Measurements from ENCODE around the gene TCF7L1.

Gene TCF7L1

GRCh38 chr2:85356186-85356585 lies 223.0 kb downstream of the TCF7L1 start:
- Histone ChIP-seq H3K9ac (ENCODE audit: low read depth, low read length, poor library complexity, severe bottlenecking) (peak overlapping the region; percentile 84), H2AFZ (ENCODE audit: low read length) (no peak overlapping the region), H3K9me2 (replicated peaks; ENCODE audit: low read depth, low read length) (no peaks in the 10 kb centered on the region), H3K27me3 (ENCODE audit: insufficient read depth, low read length, poor library complexity, severe bottlenecking) (no peaks in the 10 kb centered on the region), H3K4me3 (ENCODE audit: low read length, poor library complexity, severe bottlenecking) (peak overlapping the region; percentile 85), H3K4me1 (ENCODE audit: insufficient read depth, low read length, poor library complexity, severe bottlenecking) (peaks cover 32% of the 10 kb centered on the region), H3K4me2 (ENCODE audit: low read depth, low read length, poor library complexity, severe bottlenecking) (peak overlapping the region; percentile 97), H4K20me1 (ENCODE audit: insufficient read depth, low read length, poor library complexity, severe bottlenecking) (no peaks in the 10 kb centered on the region), H3K36me3 (ENCODE audit: insufficient read depth, low read length) (no peaks in the 10 kb centered on the region), H3K79me2 (ENCODE audit: insufficient read depth, low read length) (peaks cover 24% of the 10 kb centered on the region), H3K9me3 (ENCODE audit: insufficient read depth, low read depth, low read length) (no peaks in the 10 kb centered on the region), H3F3A (ENCODE audit: low read depth) (no peaks in the 10 kb centered on the region)
- TF ChIP-seq CTCF (conservative IDR thresholded peaks at IDR 0.05; ENCODE audit: low read length) (no peak), EZH2phosphoT487 (IDR thresholded peaks at IDR 0.05; ENCODE audit: borderline replicate concordance) (no peak)

GRCh38 chr2:85357736-85358135 lies 224.5 kb downstream of the TCF7L1 start:
- Histone ChIP-seq H2AFZ (ENCODE audit: low read length) (no peak overlapping the region), H3K27me3 (ENCODE audit: insufficient read depth, low read length, poor library complexity, severe bottlenecking) (no peaks in the 10 kb centered on the region), H3K4me2 (ENCODE audit: low read depth, low read length, poor library complexity, severe bottlenecking) (peak overlapping the region; percentile 55), H3K4me1 (ENCODE audit: insufficient read depth, low read length, poor library complexity, severe bottlenecking) (peaks cover 32% of the 10 kb centered on the region), H3F3A (ENCODE audit: low read depth) (no peaks in the 10 kb centered on the region), H3K9me3 (ENCODE audit: insufficient read depth, low read depth, low read length) (no peaks in the 10 kb centered on the region), H3K9ac (ENCODE audit: low read depth, low read length, poor library complexity, severe bottlenecking) (no peak overlapping the region), H3K79me2 (ENCODE audit: insufficient read depth, low read length) (peaks cover 24% of the 10 kb centered on the region), H4K20me1 (ENCODE audit: insufficient read depth, low read length, poor library complexity, severe bottlenecking) (no peaks in the 10 kb centered on the region), H3K36me3 (ENCODE audit: insufficient read depth, low read length) (no peaks in the 10 kb centered on the region), H3K9me2 (replicated peaks; ENCODE audit: low read depth, low read length) (no peaks in the 10 kb centered on the region), H3K4me3 (ENCODE audit: low read length, poor library complexity, severe bottlenecking) (no peak overlapping the region)
- no peak for TF ChIP-seq EZH2phosphoT487 (IDR thresholded peaks at IDR 0.05; ENCODE audit: borderline replicate concordance)
- TF ChIP-seq CTCF (conservative IDR thresholded peaks at IDR 0.05; ENCODE audit: low read length), result no peak
